Endodermal cell (in vitro differentiated cells): ENCODE measurements around the gene CHST11. TPM values are rescaled to one million over a fixed set of nuclear protein-coding genes. Genes with fewer than 3 reads are reported as not detected.
A peak's percentile ranks its signal among the peaks of the same experiment; 100 is the strongest.

Experiments
- DNase-seq: peaks from one replicate; pipeline ENCODE4 v3.0.0-alpha.2; 2017
- H3K27ac ChIP-seq: 2 replicates; pipeline ENCODE4 v1.5.1; 2013; ENCODE audit warnings: mild to moderate bottlenecking, low read depth, low read length, moderate library complexity
- H3K27me3 ChIP-seq: 2 replicates; pipeline ENCODE4 v1.6.1; 2013; ENCODE audit warnings: mild to moderate bottlenecking, low read length, moderate library complexity; ENCODE audit not compliant: insufficient read depth, control insufficient read depth, poor library complexity, severe bottlenecking
- H3K36me3 ChIP-seq: 2 replicates; pipeline ENCODE4 v1.7.0; 2013; ENCODE audit warnings: mild to moderate bottlenecking, low read length, moderate library complexity; ENCODE audit not compliant: control insufficient read depth, insufficient read depth
- H3K4me1 ChIP-seq: one replicate; pipeline ENCODE4 v1.7.0; 2013; ENCODE audit warnings: low read length; ENCODE audit not compliant: control insufficient read depth, insufficient read depth
- H3K4me3 ChIP-seq: 2 replicates; pipeline ENCODE4 v1.5.1; 2013; ENCODE audit warnings: mild to moderate bottlenecking, low read length, moderate library complexity
- H3K9ac ChIP-seq: 2 replicates; pipeline ENCODE4 v1.6.1; 2013; ENCODE audit warnings: mild to moderate bottlenecking, low read length, moderate library complexity; ENCODE audit not compliant: poor library complexity, severe bottlenecking; ENCODE audit errors: extremely low read depth
- H3K9me3 ChIP-seq: 2 replicates; pipeline ENCODE4 v1.6.1; 2013; ENCODE audit warnings: mild to moderate bottlenecking, low read length, moderate library complexity; ENCODE audit not compliant: control insufficient read depth
- H3K27ac Mint-ChIP-seq: 2 replicates; pipeline ENCODE4 v1.8.0; 2020; ENCODE audit warnings: mixed read lengths
- H3K27me3 Mint-ChIP-seq: 2 replicates; pipeline ENCODE4 v1.8.0; 2021; ENCODE audit warnings: mild to moderate bottlenecking, mixed read lengths; ENCODE audit not compliant: insufficient read depth
- H3K36me3 Mint-ChIP-seq: 2 replicates; pipeline ENCODE4 v1.8.0; 2020; ENCODE audit warnings: low read depth, mixed read lengths
- H3K4me1 Mint-ChIP-seq: 2 replicates; pipeline ENCODE4 v1.8.0; 2020; ENCODE audit warnings: mixed read lengths
- H3K4me3 Mint-ChIP-seq: 2 replicates; pipeline ENCODE4 v1.8.0; 2020; ENCODE audit warnings: mild to moderate bottlenecking, moderate library complexity, mixed read lengths
- H3K9me3 Mint-ChIP-seq: 2 replicates; pipeline ENCODE4 v1.8.0; 2020; ENCODE audit warnings: mild to moderate bottlenecking, mixed read lengths
- WGBS, 2 experiments: methylation state at CpG; one replicate each; pipeline versions ENCODE4 v1.1.5 to v1.1.7; 2013; ENCODE audit warnings: missing lambda C conversion rate in 2 of 2, mixed read lengths in 1 of 2; ENCODE audit not compliant: insufficient coverage in 1 of 2, insufficient read length in 1 of 2; 5-methylcytosine and 5-hydroxymethylcytosine counted together
- total RNA-seq, 2 donors: library from RNA; stranded (reverse); fragmentation: NEBNext Ultra II Directional in 1 of 2; extraction: Animal tissue kit (Norgen Biotek cat#: 25700) in 1 of 2; gene quantifications; 2 replicates in 1 of 2; 3 replicates in 1 of 2; pipeline ENCODE4 v1.2.1, GENCODE V29; 2021
- TF ChIP-seq, protein P1 (sequence below): fragments of 200-600 bp; sonication (generic); conservative IDR thresholded peaks from 2 replicates; pipeline ENCODE4 v1.5.0; 2021; ENCODE audit warnings: antibody characterized with exemption, mild to moderate bottlenecking

Gene CHST11
- total RNA-seq, 2 donors from 2014 or later: 30.7 to 36.2 TPM

DNA sequence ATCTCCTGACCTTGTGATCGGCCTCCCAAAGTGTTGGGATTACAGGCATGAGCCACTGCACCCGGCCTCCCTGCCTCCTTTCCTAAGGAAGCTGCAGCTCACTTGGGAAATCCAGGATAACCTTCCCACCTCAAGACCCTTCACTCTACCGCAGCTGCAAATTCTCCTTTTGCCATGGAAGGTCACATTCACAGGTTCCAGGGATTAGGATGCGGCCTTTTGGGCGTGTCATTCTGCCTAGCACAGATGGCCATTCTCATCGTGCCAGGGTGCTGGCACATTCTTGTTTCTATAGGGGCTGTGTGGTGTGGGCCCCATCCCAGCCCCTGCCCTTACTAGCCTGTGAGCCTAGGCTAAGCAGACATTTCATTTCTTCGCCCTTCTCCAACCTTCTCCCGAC is 219.9 kb downstream of the CHST11 start:
- Mint-ChIP-seq H3K27me3 (no peaks in the 10 kb centered on the region), H3K9me3 (no peaks in the 10 kb centered on the region), H3K4me3 (no peak overlapping the region), H3K36me3 (no peaks in the 10 kb centered on the region), H3K4me1 (peaks cover 16% of the 10 kb centered on the region), H3K27ac (no peak overlapping the region)
- peak; percentile 49 for DNase-seq
- H3K27ac ChIP-seq: no peak overlapping the region
- no peak overlapping the region for H3K9ac ChIP-seq
- H3K27me3 ChIP-seq: no peaks in the 10 kb centered on the region
- no peaks in the 10 kb centered on the region for H3K4me1 ChIP-seq
- no peak overlapping the region for H3K4me3 ChIP-seq
- H3K9me3 ChIP-seq: no peaks in the 10 kb centered on the region
- 89 to 93% methylated on average over 2 to 8 of the region's 8 CpGs for WGBS, 2 experiments
- no peaks in the 10 kb centered on the region for H3K36me3 ChIP-seq
- TF ChIP-seq, protein P1, sequence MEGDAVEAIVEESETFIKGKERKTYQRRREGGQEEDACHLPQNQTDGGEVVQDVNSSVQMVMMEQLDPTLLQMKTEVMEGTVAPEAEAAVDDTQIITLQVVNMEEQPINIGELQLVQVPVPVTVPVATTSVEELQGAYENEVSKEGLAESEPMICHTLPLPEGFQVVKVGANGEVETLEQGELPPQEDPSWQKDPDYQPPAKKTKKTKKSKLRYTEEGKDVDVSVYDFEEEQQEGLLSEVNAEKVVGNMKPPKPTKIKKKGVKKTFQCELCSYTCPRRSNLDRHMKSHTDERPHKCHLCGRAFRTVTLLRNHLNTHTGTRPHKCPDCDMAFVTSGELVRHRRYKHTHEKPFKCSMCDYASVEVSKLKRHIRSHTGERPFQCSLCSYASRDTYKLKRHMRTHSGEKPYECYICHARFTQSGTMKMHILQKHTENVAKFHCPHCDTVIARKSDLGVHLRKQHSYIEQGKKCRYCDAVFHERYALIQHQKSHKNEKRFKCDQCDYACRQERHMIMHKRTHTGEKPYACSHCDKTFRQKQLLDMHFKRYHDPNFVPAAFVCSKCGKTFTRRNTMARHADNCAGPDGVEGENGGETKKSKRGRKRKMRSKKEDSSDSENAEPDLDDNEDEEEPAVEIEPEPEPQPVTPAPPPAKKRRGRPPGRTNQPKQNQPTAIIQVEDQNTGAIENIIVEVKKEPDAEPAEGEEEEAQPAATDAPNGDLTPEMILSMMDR: no peak

DNA sequence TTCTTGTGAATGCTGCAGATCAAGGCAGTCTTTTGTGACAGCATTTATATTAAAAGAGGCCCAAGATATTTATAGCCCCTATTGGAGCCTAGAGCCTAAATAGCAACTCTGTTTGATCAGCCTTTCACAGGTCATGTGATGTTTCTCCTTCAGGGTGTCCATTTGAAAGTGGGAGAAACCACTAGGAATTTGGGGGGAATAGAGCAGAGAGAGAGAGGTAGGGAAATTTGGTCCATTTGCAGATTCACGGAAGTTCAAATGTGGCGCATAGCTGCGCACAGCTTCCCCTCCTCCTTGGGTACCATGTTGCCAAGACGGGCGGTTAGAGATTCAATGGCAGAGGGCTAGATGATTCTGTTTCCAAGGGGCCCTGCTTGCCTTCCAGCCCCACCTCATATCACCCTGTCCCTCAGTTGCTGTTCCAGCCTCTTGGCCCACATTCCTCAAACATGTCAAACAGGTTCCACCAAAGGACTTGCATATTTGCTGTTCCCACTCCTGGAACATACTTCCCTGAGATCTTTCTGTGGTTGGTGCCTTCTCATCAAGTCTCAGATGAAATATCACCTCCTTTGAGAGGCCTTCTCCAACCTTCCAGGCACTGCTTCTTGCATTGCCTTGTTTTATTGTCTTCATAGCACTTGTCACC is 220.8 kb downstream of the CHST11 start:
- no peaks in the 10 kb centered on the region for H3K27me3 Mint-ChIP-seq
- H3K36me3 ChIP-seq: no peaks in the 10 kb centered on the region
- peaks cover 9% of the 10 kb centered on the region for H3K4me1 Mint-ChIP-seq
- peak; percentile 47 for DNase-seq
- H3K4me3 ChIP-seq: no peak overlapping the region
- no peak overlapping the region for H3K27ac Mint-ChIP-seq
- no peaks in the 10 kb centered on the region for H3K4me1 ChIP-seq
- no peaks in the 10 kb centered on the region for H3K27me3 ChIP-seq
- H3K9me3 ChIP-seq: no peaks in the 10 kb centered on the region
- TF ChIP-seq, protein P1: no peak
- 91 to 100% methylated on average over 2 to 5 of the region's 5 CpGs for WGBS, 2 experiments
- H3K9me3 Mint-ChIP-seq: no peaks in the 10 kb centered on the region
- no peak overlapping the region for H3K9ac ChIP-seq
- H3K4me3 Mint-ChIP-seq: no peak overlapping the region
- no peak overlapping the region for H3K27ac ChIP-seq
- H3K36me3 Mint-ChIP-seq: no peaks in the 10 kb centered on the region

DNA sequence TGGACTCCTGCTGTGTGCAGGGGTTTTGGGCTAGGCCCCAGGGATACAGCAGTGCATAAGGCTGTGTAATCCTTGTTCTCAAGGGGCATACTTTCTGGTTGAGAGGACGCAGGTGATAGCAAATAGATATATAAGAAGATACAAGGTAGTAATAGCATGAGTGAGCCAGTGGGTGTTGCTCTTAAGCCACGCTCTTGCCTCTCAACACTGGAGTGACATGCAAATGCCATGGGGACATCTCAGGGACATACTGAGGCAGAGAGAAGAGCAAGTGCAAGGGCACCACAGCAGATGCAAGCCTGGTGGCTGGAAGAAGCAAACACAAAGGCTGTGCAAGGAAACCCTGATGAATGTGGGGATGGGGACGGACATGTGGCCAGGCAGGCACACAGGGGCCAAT is 223.3 kb downstream of the CHST11 start:
- Mint-ChIP-seq H3K27ac (no peak overlapping the region), H3K27me3 (no peaks in the 10 kb centered on the region), H3K9me3 (no peaks in the 10 kb centered on the region), H3K36me3 (no peaks in the 10 kb centered on the region), H3K4me1 (no peaks in the 10 kb centered on the region), H3K4me3 (no peak overlapping the region)
- no peak overlapping the region for H3K4me3 ChIP-seq
- peak; percentile 77 for DNase-seq
- H3K4me1 ChIP-seq: no peaks in the 10 kb centered on the region
- no peak overlapping the region for H3K27ac ChIP-seq
- no peaks in the 10 kb centered on the region for H3K36me3 ChIP-seq
- no peaks in the 10 kb centered on the region for H3K27me3 ChIP-seq
- no peaks in the 10 kb centered on the region for H3K9me3 ChIP-seq
- TF ChIP-seq, protein P1: peak; percentile 71
- H3K9ac ChIP-seq: no peak overlapping the region
- WGBS, 2 experiments: 88 to 100% methylated on average over 3 of the region's 3 CpGs
